Measurements from ENCODE around the gene ZNF155. TPM values are rescaled to one million over a fixed set of nuclear protein-coding genes. Genes with fewer than 3 reads are reported as not detected.
"Not testable (repeated sequence)": the region's sequence is repeated elsewhere in the genome, so short reads cannot be mapped to it uniquely, and the experiment has no call there.

Gene ZNF155
- total RNA-seq, 3 donors from 2014 or later (not counting 1 experiment from before 2014, with no cell fraction given) = 5.1 to 8.5 (median 6.5) TPM

- peaks cover 15% of the 10 kb centered on the region for H3K36me3 Mint-ChIP-seq
- H3K9me3 Mint-ChIP-seq = no peaks in the 10 kb centered on the region
- no peaks in the 10 kb centered on the region for H3K36me3 ChIP-seq (ENCODE audit: control insufficient read depth, insufficient read depth, low read length)
- H3K4me3 Mint-ChIP-seq = no peak overlapping the region
- ATAC-seq (no peak), DNase-seq (no peak)
- intact Hi-C loops (cut with micrococcal nuclease) = no loop called here
- H3K4me3 ChIP-seq (ENCODE audit: low read length) = no peak overlapping the region
- peaks cover 6% of the 10 kb centered on the region for H3K27me3 ChIP-seq (ENCODE audit: control insufficient read depth, insufficient read depth, low read length)
- no CpG with 5 or more reads among the region's 3 CpGs for WGBS (ENCODE audit: insufficient coverage)
- no peak overlapping the region for H3K27ac ChIP-seq (ENCODE audit: low read length)
- H3K27me3 Mint-ChIP-seq (ENCODE audit: low read depth in 2 of 2) = peaks cover 41 to 50% of the 10 kb centered on the region in 2 donors
- H3K4me1 Mint-ChIP-seq = peaks cover 7% of the 10 kb centered on the region in 2 donors
- no peak overlapping the region for H3K27ac Mint-ChIP-seq
- TF ChIP-seq CTCF (IDR thresholded peaks at IDR 0.05) = no peak
- H3K9me3 ChIP-seq (ENCODE audit: control insufficient read depth, insufficient read depth, low read length) = no peaks in the 10 kb centered on the region
- peaks cover 5% of the 10 kb centered on the region for H3K4me1 ChIP-seq (ENCODE audit: control insufficient read depth, insufficient read depth, low read length)
Observed at GRCh38 chr19:43939557-43940260, 44.3 kb upstream of the ZNF155 start.

- H3K4me3 ChIP-seq (ENCODE audit: low read length) = no peak overlapping the region
- no peak for TF ChIP-seq CTCF (IDR thresholded peaks at IDR 0.05)
- peaks cover 49 to 60% of the 10 kb centered on the region in 2 donors for H3K27me3 Mint-ChIP-seq (ENCODE audit: low read depth in 2 of 2)
- H3K27me3 ChIP-seq (ENCODE audit: control insufficient read depth, insufficient read depth, low read length) = peaks cover 9% of the 10 kb centered on the region
- peaks cover under 1 to 3% of the 10 kb centered on the region in 2 donors for H3K4me1 Mint-ChIP-seq
- 97% methylated on average over 2 of the region's 4 CpGs for WGBS (ENCODE audit: insufficient coverage)
- H3K4me1 ChIP-seq (ENCODE audit: control insufficient read depth, insufficient read depth, low read length) = no peaks in the 10 kb centered on the region
- H3K4me3 Mint-ChIP-seq = no peak overlapping the region
- peaks cover 22% of the 10 kb centered on the region for H3K36me3 Mint-ChIP-seq
- no peaks in the 10 kb centered on the region for H3K9me3 Mint-ChIP-seq
- ATAC-seq = no peak
- no peaks in the 10 kb centered on the region for H3K36me3 ChIP-seq (ENCODE audit: control insufficient read depth, insufficient read depth, low read length)
- no peak overlapping the region for H3K27ac Mint-ChIP-seq
- no peaks in the 10 kb centered on the region for H3K9me3 ChIP-seq (ENCODE audit: control insufficient read depth, insufficient read depth, low read length)
- intact Hi-C loops (cut with micrococcal nuclease) = no loop called here
- no peak overlapping the region for H3K27ac ChIP-seq (ENCODE audit: low read length)
- no peak for DNase-seq
Observed at GRCh38 chr19:43940719-43941118, 43.3 kb upstream of the ZNF155 start.

GRCh38 chr19:43941209-43941608 is 42.8 kb upstream of the ZNF155 start:
- Histone ChIP-seq H3K27me3 (ENCODE audit: control insufficient read depth, insufficient read depth, low read length) (peaks cover 11% of the 10 kb centered on the region), H3K4me3 (ENCODE audit: low read length) (no peak overlapping the region), H3K36me3 (ENCODE audit: control insufficient read depth, insufficient read depth, low read length) (no peaks in the 10 kb centered on the region), H3K9me3 (ENCODE audit: control insufficient read depth, insufficient read depth, low read length) (no peaks in the 10 kb centered on the region), H3K4me1 (ENCODE audit: control insufficient read depth, insufficient read depth, low read length) (no peaks in the 10 kb centered on the region), H3K27ac (ENCODE audit: low read length) (no peak overlapping the region)
- Mint-ChIP-seq H3K27ac (no peak overlapping the region), H3K36me3 (peaks cover 27% of the 10 kb centered on the region), H3K4me1 (no peaks in the 10 kb centered on the region), H3K27me3 (ENCODE audit: low read depth in 2 of 2) (peaks cover 53 to 63% of the 10 kb centered on the region in 2 donors), H3K9me3 (no peaks in the 10 kb centered on the region), H3K4me3 (no peak overlapping the region)
- no peak for DNase-seq
- ATAC-seq = no peak
- TF ChIP-seq CTCF (IDR thresholded peaks at IDR 0.05) = no peak
- intact Hi-C loops (cut with micrococcal nuclease) = no loop called here
- WGBS (ENCODE audit: insufficient coverage) = 73% methylated on average over 1 of the region's 5 CpGs

- H3K27ac ChIP-seq (ENCODE audit: low read length); H3K27ac Mint-ChIP-seq; H3K27me3 ChIP-seq (ENCODE audit: control insufficient read depth, insufficient read depth, low read length); H3K4me3 Mint-ChIP-seq; DNase-seq; H3K4me3 ChIP-seq (ENCODE audit: low read length); intact Hi-C loops (cut with micrococcal nuclease); H3K4me1 ChIP-seq (ENCODE audit: control insufficient read depth, insufficient read depth, low read length); H3K9me3 ChIP-seq (ENCODE audit: control insufficient read depth, insufficient read depth, low read length); ATAC-seq; H3K36me3 ChIP-seq (ENCODE audit: control insufficient read depth, insufficient read depth, low read length): not testable (repeated sequence)
- peaks cover 9 to 13% of the 10 kb centered on the region in 2 donors for H3K9me3 Mint-ChIP-seq
- WGBS (ENCODE audit: insufficient coverage) = 0% methylated on average over 1 of the region's 1 CpG
- H3K36me3 Mint-ChIP-seq = peaks cover 53% of the 10 kb centered on the region
- H3K4me1 Mint-ChIP-seq = peaks cover 9 to 14% of the 10 kb centered on the region in 2 donors
- peaks cover 58 to 70% of the 10 kb centered on the region in 2 donors for H3K27me3 Mint-ChIP-seq (ENCODE audit: low read depth in 2 of 2)
Observed at GRCh38 chr19:43947412-43947811, 36.6 kb upstream of the ZNF155 start.

- Mint-ChIP-seq H3K4me3 (peak overlapping the region; percentile 59), H3K9me3 (peaks cover 9 to 13% of the 10 kb centered on the region in 2 donors), H3K36me3 (peaks cover 45% of the 10 kb centered on the region), H3K27me3 (ENCODE audit: low read depth in 2 of 2) (peaks cover 45 to 52% of the 10 kb centered on the region in 2 donors), H3K4me1 (peaks cover 9 to 14% of the 10 kb centered on the region in 2 donors)
- H3K36me3 ChIP-seq (ENCODE audit: control insufficient read depth, insufficient read depth, low read length); intact Hi-C loops (cut with micrococcal nuclease); H3K27ac Mint-ChIP-seq; H3K4me1 ChIP-seq (ENCODE audit: control insufficient read depth, insufficient read depth, low read length); DNase-seq; H3K27ac ChIP-seq (ENCODE audit: low read length); H3K27me3 ChIP-seq (ENCODE audit: control insufficient read depth, insufficient read depth, low read length); ATAC-seq; H3K4me3 ChIP-seq (ENCODE audit: low read length): not testable (repeated sequence)
- H3K9me3 ChIP-seq (ENCODE audit: control insufficient read depth, insufficient read depth, low read length) = peaks cover 13% of the 10 kb centered on the region
- WGBS (ENCODE audit: insufficient coverage) = 83% methylated on average over 2 of the region's 2 CpGs
Observed at GRCh38 chr19:43949803-43950202, 34.2 kb upstream of the ZNF155 start.
